ENCODE results near the gene P2RX7.

Gene P2RX7

DNA sequence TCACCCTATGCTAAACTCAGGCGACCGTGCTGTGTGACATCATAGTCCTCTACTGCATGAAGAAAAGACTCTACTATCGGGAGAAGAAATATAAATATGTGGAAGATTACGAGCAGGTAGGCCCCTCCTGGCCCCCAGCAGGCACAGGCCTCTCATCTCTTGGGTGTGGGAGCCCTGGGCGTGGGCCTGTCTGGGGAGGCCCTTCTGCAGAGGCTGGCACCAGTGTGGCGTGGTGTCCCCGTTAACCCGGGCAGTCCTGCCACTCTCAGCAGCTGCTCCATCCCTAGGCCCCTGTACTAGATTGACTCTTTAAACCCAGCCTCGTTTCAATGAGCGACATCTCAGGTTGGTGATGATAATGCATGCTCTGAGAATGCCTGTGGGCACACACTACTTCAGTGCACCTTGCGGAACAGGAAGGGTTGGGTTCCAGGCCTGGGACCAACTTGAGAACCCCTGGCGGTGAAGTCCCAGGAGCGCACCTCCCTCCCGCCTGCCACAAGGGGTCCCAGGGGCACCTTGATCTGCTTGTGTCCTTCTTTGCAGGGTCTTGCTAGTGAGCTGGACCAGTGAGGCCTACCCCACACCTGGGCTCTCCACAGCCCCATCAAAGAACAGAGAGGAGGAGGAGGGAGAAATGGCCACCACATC, 100.4 kb downstream of the P2RX7 start:
- no peak for DNase-seq

GRCh38 chr12:121233628-121234020, 100.9 kb downstream of the P2RX7 start:
- no peak for DNase-seq

GRCh38 chr12:121236776-121237175, 104.1 kb downstream of the P2RX7 start:
- DNase-seq, result no peak

DNA sequence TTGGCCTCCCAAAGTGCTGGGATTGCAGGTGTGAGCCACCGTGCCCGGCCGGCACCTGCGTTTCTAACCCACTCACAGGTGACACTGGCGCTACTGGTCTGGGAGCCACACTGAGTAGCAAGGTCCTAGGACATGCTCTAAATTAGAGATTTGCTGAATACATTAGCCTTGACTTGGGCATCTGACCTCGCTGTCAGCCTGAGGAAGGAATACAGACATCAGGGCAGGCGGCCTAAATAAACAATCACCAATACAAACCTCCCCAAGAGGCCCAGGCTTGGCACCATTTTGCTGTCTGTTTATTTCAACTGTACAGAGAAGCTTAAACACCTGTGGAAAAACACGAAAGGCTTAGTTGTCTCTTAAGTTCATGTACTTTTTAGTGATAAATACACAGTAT, 104.7 kb downstream of the P2RX7 start:
- no peak for DNase-seq

All from activated CD4-positive, CD25-positive, alpha-beta regulatory T cell (primary cell).